ENCODE measurements around the gene TP53TG3.
"Not testable (repeated sequence)": the region's sequence is repeated elsewhere in the genome, so short reads cannot be mapped to it uniquely, and the experiment has no call there.

TP53TG3 gene, protein sequence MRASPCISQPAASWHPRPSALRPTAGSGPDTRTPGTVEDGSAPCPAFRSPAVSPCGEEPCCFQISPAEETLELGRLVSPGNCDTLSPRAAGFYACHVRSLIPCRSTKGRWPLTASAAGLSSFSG

DNA sequence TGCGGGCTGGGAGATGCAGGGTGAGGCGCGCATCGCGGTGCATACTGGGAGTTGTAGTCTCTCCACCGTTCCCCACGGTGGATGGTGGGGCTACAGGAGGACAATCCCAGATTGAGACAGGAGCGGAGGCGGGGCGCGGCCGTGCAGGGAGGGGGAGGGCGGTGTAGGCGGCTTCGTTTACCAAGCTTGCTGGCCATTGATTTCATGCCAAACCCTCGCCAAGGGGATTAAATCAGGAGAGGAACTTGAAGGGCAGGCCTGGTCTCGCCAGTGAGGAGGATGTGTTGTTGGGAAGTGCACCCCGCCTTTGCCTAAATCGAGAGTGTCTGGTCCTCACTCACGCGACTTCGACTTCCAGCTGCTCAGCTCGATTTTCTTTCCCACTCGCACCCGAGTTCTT lies at the start of gene TP53TG3:
TSS of gene TP53TG3 (minus strand) at position 101 of the 400 bp plus-strand sequence. CDS start at position 33, 68 bp downstream.
- not testable (repeated sequence) for DNase-seq

DNA sequence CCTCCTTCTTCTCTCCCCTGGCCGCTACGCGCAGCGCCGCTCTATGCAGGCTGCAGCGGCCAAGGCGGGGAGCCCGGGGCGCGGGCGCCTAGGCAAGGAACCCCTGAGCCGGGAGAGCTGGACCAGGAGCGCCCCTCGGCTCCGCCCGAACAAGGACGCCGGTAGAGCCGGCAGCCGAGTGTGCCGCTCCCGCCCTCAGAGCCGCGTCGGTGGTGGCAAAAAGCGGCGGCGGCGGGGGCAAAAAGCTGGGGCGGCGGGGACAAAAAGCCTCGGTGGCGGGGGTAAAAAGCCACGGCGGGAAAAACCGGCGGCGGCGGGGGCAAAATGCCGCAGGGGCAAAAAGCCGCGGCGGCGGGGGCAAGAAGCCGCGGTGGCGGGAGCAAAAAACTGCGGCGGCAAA lies 25.1 kb downstream of the TP53TG3 start:
- DNase-seq, result not testable (repeated sequence)

DNA sequence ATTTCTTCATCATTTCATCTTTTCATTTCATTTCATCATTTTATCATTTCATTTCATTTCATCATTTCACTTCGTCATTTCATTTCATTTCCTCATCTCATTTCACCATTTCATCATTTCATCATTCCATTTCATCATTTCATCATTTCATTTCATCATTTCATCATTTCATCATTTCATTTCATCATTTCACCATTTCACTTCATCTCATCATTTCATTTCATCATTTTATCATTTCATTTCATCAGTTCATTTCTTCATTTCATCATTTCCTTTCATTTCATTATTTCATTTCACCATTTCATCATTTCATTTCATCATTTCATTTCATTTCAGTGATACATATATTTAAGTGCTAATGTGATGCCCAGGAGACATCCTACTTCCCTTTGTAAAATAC lies 28.4 kb downstream of the TP53TG3 start:
- not testable (repeated sequence) for DNase-seq

DNA sequence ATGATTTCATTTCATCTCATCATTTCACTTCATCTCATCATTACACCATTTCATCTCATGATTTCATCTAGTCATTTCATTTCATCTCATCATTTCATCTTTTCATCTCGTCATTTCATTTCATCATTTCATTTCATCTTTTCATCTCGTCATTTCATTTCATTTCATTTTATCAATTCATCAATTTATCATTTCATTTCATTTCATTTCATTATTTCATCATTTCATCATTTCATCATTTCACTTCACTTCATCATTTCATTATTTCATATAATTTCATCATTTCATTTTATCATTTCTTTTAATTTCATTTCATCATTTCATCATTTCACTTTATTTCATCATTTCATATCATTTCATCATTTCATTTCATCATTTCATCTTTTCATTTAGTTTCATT lies 29.2 kb downstream of the TP53TG3 start:
- not testable (repeated sequence) for DNase-seq

DNA sequence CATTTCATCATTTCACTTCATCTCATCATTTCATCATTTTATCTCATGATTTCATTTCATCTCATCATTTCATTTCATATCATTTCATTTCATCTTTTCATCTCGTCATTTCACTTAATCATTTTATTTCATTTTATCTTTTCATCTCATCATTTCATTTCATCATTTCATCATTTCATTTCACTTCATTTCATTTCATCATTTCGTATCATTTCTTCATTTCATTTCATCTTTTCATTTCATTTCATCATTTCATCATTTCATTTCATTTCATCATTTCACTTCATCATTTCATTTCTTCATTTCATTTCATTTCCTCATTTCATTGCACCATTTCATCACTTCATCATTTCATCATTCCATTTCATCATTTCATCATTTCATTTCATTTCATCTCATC lies 29.8 kb downstream of the TP53TG3 start:
- DNase-seq, result not testable (repeated sequence)

DNA sequence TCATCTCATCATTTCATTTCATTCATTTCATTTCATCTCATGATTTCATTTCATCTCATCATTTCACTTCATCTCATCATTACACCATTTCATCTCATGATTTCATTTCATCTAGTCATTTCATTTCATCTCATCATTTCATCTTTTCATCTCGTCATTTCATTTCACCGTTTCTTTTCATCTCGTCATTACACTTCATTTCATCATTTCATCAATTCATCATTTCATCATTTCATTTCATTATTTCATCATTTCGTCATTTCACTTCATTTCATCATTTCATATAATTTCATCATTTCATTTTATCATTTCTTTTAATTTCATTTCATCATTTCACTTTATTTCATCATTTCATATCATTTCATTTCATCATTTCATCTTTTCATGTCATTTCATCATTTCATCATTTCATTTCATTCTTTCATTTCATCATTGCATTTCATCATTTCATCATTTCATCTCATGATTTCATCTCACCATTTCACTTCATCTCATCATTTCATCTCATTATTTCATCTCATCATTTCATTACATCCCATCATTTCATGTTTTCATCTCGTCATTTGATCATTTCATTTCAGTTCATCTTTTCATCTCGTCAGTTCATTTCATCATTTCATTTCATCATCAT lies 30.6 kb downstream of the TP53TG3 start:
- not testable (repeated sequence) for DNase-seq

DNA sequence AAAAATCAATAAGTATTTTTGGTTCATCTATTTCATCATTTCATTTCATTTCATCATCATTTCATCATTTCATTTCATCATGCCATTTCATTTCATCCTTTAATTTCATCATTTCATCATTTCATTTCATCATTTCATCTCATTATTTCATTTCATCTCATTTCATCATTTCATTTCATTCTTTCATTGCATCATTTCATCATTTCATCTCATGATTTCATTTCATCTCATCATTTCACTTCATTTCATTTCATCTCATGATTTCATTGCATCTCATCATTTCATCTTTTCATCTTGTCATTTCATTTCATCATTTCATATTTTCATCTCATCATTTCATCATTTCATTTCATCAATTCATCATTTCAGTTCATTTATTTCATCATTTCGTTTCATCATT lies 31.2 kb downstream of the TP53TG3 start:
- DNase-seq, result not testable (repeated sequence)

DNA sequence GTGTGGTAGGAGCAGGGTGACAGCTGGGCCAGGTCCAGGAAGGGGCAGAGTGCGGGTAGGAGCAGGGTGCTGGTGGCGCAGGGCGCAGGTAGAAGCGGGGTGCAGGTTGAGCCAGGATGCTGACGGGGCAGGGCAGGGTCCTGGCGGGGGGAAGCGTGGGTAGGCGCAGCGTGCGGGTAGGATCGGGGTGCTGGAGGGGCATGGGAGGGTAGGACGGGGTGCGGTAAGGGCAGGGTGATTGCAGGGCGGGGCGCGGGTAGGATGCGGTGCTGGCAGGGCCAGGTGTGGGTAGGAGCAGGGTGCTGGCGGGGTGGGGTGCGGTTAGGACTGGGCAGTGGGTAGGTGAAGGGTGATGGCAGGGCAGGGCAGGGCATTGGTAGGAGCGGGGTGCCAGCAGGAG lies 38.4 kb downstream of the TP53TG3 start:
- DNase-seq, result not testable (repeated sequence)

DNA sequence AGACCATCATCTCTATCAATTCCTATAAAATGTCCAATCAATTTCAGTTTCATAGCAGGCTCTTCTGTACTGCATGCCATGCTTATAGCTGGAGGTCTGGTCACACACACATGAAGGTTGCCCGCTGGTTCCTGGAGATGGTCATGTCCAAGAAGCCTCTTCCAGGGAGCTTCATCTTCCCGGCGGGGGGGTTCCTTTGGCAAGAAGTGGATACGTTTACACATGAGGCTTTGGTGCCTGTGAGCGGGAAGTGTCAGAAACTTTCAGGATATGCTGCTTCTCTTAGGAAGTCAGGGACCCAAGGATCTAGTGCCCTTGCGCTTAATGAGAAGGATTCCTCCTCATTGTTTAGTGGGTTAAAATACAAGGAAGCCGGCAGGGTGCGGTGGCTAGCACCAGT lies 43.9 kb downstream of the TP53TG3 start:
- not testable (repeated sequence) for DNase-seq

Measured in NCI-H187 (cell line).